CD4-positive, alpha-beta T cell treated with Interleukin-2 at 100 ng/mL for 4 hours (primary cell): Measurements from ENCODE around the gene RFTN2.
"Not testable (repeated sequence)": the region's sequence is repeated elsewhere in the genome, so short reads cannot be mapped to it uniquely, and the experiment has no call there.

Source experiments
- DNase-seq: peaks from one replicate; pipeline ENCODE4 v3.0.0-alpha.2; 2020; ENCODE audit warnings: low spot score

RFTN2 gene

DNA sequence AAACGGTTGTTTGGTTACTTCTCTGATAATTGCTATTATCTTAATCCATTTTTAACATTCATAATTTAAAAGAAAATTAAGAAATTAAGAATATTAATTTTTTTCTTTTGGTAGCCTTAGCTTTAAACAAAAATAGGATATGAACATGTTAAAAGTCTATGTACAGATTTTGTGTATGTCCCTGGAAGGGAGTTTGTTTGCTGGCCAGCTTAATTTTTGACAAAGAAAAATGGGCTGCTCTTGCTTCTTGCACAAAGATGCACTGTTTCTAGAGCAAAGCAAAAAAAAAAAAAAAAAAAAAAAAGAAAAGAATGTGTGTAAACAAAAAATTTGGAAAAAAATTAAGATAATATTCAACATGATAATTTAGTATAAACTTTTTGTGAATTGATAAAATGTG lies 1.3 kb downstream of the RFTN2 start:
- no peak for DNase-seq

DNA sequence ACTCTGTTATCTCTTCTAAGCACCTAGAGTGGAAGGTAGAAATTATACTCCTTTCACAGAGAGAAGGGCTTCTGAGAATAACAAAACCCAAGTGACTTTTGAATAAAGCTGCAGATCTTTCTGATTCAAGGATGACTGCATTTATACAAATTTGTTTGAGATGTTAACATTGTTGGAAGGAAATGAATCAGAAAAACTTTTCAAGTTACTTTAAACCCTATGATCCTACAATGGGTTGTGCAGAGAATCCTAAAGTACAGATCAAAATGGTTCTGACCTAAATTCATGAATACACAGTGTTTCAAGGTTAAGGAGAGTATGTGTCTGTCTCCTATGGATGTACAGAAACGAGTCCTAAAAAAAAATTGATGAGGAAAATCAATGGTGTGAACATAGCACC lies 1.8 kb downstream of the RFTN2 start:
- DNase-seq, result no peak

DNA sequence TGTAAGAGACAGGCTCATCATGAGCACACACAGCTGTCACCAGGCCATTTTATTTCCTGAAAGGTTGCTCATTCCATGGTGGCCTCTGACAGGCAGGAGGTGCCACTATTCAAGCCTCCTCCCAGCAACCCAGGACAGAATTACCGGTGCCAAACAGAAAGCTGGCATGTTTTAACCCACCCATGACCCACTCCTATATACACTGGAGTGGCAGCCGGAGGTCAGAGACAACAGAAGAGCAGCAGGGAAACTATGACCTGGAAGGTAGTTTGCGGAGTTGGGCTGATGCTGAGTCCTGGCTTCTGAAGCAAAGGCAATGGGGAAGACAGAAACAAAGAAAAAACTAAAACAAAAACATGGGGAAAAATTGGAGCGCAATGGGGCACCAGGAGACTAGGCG lies 2.3 kb downstream of the RFTN2 start:
- no peak for DNase-seq

- no peak for DNase-seq
These were observed 3.0 kb downstream of the RFTN2 start for GRCh38 chr2:197672371-197672893.

GRCh38 chr2:197669077-197669476 lies 6.3 kb downstream of the RFTN2 start:
- no peak for DNase-seq

- no peak for DNase-seq
These were observed 7.1 kb downstream of the RFTN2 start for GRCh38 chr2:197668296-197668695.

DNA sequence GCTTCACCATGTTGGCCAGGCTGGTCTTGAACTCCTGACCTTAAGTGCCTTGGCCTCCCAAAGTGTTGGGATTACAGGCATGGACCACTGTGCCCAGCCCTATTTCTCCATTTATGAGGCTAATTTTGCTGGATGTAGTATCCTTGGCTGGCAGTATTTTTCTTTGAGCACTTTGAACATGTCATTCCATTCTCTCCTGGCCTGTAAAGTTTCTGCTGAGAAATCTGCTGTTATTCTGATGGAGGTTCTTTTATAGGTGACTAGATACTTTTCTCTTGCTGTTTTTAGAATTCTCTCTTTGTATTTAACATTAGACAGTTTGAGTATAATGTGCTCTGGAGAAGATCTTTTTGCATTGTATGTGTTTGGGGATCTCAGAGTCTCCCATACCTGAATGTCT lies 9.1 kb downstream of the RFTN2 start:
- no peak for DNase-seq

GRCh38 chr2:197661626-197662025 lies 13.8 kb downstream of the RFTN2 start:
- DNase-seq, result no peak

DNA sequence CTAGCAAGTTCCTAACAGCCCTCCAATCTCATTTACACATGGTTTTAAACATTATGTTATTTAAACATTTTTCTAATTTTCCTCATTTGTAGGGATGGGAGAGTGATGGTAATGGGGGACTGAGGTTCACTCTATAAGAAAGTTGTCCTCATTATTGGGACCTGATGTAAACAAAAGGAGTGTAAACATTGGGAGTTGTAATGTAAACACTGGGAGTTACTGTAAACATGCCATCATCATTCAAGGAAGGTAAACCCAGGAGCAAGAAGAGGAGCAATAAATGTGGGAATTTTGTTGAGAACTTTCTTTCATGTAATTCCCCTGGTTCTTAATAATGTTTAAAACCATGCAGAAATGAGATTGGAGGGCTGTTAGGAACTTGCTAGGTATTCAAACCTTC lies 17.8 kb downstream of the RFTN2 start:
- no peak for DNase-seq

GRCh38 chr2:197647961-197648690 lies 27.3 kb downstream of the RFTN2 start:
- DNase-seq, result no peak

- no peak for DNase-seq
These were observed 33.7 kb downstream of the RFTN2 start for GRCh38 chr2:197641666-197642065.

DNA sequence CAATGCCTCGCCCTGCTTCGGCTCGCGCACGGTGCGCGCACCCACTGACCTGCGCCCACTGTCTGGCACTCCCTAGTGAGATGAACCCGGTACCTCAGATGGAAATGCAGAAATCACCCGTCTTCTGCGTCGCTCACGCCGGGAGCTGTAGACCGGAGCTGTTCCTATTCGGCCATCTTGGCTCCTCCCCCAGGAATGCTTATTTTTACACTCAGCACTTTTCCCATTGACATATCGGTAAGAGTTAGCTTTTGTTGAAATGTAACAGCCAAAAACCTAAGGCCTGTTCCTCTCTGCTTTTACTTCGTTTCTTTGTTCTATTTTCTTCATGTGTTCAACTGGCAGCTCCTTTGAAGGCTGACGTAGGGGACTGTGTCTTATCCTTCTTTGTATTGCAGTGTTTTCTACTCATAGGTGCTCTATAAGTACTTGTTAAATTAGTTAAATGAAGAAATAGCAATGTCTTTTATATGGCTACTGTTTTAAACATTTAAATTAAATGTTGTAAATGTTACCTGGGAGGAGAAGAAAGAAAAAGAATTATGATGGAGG lies 34.7 kb downstream of the RFTN2 start:
- not testable (repeated sequence) for DNase-seq

DNA sequence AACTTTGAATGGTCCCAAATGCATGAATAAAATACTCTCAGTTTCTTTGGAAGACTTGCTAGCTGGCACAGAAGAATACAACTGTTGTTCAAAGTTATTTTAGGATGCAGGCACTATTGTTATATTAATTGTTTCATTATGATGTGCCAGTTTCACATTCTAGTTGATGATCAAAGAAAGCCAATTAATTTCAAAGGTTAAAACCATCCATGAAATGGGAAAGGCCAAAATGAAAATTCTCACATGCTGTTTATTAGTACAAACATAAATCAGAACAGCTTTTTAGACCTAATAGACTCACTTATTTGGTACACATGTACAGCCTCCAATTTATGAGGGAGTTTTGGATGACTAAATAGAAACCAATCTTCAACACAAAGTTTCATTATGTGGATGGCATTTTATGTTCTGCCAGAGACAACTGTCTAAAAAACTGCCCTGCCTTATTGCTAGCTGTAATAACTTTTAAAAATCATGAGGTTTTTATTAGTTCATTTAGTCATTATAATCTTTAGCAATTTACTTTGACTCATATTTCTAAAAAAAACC lies 42.2 kb downstream of the RFTN2 start:
- no peak for DNase-seq

DNA sequence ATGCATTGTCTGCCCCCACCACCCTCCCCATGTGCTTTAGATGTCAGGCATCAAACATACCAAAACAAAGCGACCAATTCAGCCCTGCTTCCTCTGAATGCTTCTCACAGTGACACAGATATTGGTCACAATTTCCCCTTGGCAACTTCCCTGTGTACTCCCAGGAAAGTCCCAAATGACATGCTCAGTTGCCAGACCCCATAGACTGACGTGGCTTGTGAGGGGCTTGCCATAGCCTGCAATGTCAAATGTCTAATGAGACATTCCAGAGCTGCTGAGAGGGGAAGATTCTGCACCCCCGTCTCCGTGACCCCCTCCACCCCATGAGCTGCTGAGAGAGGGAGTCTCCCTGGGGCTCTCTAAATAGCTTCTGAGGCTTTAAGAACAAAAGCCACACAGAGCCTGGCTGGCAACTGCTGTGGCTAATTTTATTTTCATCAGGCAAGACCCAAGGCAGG lies 47.3 kb downstream of the RFTN2 start:
- DNase-seq, result no peak

DNA sequence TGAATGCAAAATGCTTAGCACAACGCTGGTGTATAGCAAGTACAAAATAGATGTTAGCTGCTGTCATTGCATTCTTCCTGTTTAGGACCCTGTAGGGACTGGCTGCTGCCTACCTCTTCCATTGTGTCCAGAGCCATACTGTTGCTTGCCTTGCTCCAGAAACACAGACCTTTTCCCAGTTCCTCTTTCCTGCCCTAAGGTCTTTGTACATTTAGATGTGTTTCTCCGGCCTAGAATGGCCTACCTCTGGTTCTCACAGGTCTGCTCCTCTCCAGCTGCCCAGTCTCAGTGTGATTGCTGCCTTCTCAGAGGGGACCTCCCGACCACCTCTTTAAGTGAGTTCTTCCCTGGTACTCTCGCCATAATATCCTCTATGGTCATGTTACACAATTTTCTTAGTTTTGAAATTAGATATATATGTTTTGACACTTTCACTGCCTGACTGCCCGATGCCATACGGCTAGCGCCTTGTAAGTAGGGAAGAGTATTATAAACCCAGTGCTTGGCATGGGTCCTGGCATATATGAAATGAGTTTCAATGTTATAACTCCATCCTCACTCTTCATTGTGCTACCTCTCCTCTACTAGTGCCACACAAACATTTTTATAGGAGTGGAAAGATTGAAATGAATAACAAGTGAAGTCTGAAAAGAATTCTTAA lies 48.3 kb downstream of the RFTN2 start:
- no peak for DNase-seq

DNA sequence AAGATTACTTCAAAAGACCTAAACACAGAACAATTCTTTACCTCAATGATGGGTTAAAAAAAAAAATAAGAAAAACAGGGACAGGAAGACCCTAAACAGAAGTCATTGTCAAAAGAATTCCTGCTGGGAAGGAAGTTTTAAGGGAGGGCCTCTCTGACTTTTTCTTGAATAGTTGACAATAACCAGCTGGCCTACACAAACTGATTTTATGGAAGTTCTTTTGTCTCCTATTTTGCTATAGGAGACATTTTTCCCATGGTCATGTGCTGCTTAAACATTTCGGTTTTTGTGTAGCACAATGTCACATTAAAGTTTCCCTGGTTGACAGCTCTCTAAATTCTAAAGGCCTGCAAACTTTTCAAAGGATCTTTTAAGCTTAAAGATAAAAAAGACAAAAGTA lies 55.3 kb downstream of the RFTN2 start:
- DNase-seq, result no peak

GRCh38 chr2:197615016-197615652 lies 60.3 kb downstream of the RFTN2 start:
- DNase-seq, result no peak

- no peak for DNase-seq
These were observed 60.9 kb downstream of the RFTN2 start for GRCh38 chr2:197614532-197614931.

DNA sequence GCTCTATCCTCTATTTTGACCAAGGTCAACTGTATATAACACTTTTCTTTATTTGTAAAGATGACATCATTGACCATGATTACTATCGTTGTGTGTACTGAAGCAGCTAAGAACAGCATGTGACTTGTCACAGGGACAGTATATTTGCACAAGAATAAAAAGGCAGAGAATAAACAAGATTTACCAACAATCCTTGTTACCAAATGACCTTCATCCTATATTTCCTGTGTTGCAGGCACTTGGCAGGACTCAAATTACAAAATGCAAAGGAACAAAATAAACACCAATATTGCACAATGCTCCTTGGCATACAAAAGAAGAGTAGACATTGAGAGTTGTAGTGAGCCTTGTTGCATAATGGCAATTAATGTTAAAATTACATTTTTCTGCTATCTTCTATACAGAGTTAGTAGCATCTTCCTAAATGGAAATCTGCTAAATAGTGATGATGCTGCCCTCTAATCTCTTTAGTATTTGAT lies 61.8 kb downstream of the RFTN2 start:
- no peak for DNase-seq

DNA sequence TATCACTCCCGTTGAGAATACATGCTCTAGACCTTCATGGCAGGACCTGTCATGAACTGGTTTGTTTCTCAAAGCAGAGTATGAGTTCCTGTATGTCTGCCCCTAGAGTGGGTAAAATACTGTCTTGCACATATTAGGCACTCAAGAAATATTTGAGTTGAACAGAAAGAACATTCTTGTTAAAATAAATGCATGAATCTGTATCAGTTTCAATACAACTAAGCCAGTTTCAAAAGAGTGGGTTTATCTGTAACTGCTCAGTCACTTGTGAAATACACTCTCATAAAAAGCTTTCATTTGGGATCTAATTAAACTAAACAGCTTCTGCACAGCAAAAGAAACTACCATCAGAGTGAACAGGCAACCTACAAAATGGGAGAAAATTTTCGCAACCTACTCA lies 69.2 kb downstream of the RFTN2 start:
- DNase-seq, result no peak

- DNase-seq, result no peak
These were observed 71.1 kb downstream of the RFTN2 start for GRCh38 chr2:197604117-197604860.

DNA sequence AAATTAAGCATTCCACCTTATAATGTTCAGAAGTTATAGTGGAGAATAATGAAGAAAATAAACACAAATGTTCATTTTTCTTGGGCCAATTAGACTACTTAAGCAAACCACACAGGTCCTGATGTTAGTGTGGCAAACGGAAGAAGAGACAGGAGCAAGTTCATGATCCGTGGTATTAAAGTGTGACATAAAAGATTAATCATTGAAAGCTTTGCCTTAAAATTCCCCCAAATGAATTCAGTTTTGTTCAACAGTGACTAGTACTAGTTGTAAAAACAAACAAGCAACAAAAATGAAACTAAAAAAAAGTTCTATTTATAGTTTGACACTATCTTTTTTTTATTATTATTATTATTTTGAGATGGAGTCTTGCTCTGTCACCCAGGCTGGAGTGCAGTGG lies 73.7 kb downstream of the RFTN2 start:
- DNase-seq, result no peak
